Common myeloid progenitor, CD34-positive (primary cell): Measurements from ENCODE around the gene SSTR5.

Experiments
- CTCF ChIA-PET: fragments of 350-600 bp; sonication (Branson Sonifier 250); formaldehyde crosslinking; loops from one replicate; lab custom pipeline; 2021; ENCODE audit warnings: antibody characterized with exemption; lab: Charles Lee
- POLR2A ChIA-PET: fragments of 350-600 bp; sonication (Branson Sonifier 250); formaldehyde crosslinking; loops from one replicate; lab custom pipeline; 2021; ENCODE audit warnings: antibody characterized with exemption; lab: Charles Lee
- DNase-seq, 3 donors: peaks; one replicate each; pipeline versions ENCODE4 v3.0.0 to v3.0.0-alpha.2; 2013
- H3K27ac ChIP-seq, 2 experiments: 1 replicate in 1 of 2; 2 replicates in 1 of 2; pipeline ENCODE4 v1.7.0; 2013; ENCODE audit warnings: inconsistent platforms in 2 of 2, low read length in 2 of 2, mild to moderate bottlenecking in 2 of 2, low read depth in 1 of 2, moderate library complexity in 1 of 2; ENCODE audit not compliant: severe bottlenecking in 2 of 2, insufficient read depth in 1 of 2, poor library complexity in 1 of 2
- H3K27me3 ChIP-seq, 5 experiments: replicated peaks in 2 of 5; 1 replicate in 3 of 5; 2 replicates in 2 of 5; pipeline versions ENCODE4 v1.6.1 to v1.7.0; 2013; ENCODE audit warnings: low read length in 4 of 5, mild to moderate bottlenecking in 2 of 5, moderate library complexity in 2 of 5, inconsistent platforms in 1 of 5; ENCODE audit not compliant: insufficient read depth in 5 of 5, control insufficient read depth in 4 of 5
- H3K36me3 ChIP-seq, 4 experiments: 1 replicate in 2 of 4; 2 replicates in 2 of 4; pipeline versions ENCODE4 v1.6.1 to v1.7.0; 2013; ENCODE audit warnings: low read length in 3 of 4, control low read depth in 1 of 4, mild to moderate bottlenecking in 1 of 4; ENCODE audit not compliant: control insufficient read depth in 4 of 4, insufficient read depth in 4 of 4
- H3K4me1 ChIP-seq, 4 experiments: 1 replicate in 3 of 4; 2 replicates in 1 of 4; pipeline versions ENCODE4 v1.6.1 to v1.7.1; 2013; ENCODE audit warnings: low read length in 3 of 4, mild to moderate bottlenecking in 3 of 4, control low read depth in 1 of 4, inconsistent platforms in 1 of 4, moderate library complexity in 1 of 4; ENCODE audit not compliant: control insufficient read depth in 4 of 4, insufficient read depth in 4 of 4; ENCODE audit errors: control extremely low read depth in 1 of 4
- H3K4me3 ChIP-seq, 7 experiments: 1 replicate in 4 of 7; 2 replicates in 3 of 7; pipeline versions ENCODE4 v1.5.1 to v1.7.0; 2013; ENCODE audit warnings: mild to moderate bottlenecking in 7 of 7, low read length in 6 of 7, moderate library complexity in 6 of 7, inconsistent platforms in 2 of 7, low read depth in 2 of 7, control low read depth in 1 of 7; ENCODE audit not compliant: insufficient read depth in 4 of 7, control insufficient read depth in 1 of 7; ENCODE audit errors: extremely low read depth in 1 of 7
- H3K9me3 ChIP-seq, 5 experiments: 1 replicate in 4 of 5; 2 replicates in 1 of 5; pipeline versions ENCODE4 v1.6.1 to v1.7.1; 2013; ENCODE audit warnings: low read length in 4 of 5, mild to moderate bottlenecking in 2 of 5, inconsistent platforms in 1 of 5, low read depth in 1 of 5, moderate library complexity in 1 of 5; ENCODE audit not compliant: control insufficient read depth in 4 of 5, insufficient read depth in 2 of 5; ENCODE audit errors: control extremely low read depth in 1 of 5
- WGBS: methylation state at CpG from one replicate; pipeline ENCODE4 v1.1.5; 2013; ENCODE audit not compliant: insufficient coverage; 5-methylcytosine and 5-hydroxymethylcytosine counted together

The SSTR5 gene

GRCh38 chr16:1028056-1028455, 44.5 kb upstream of the SSTR5 start:
- Histone ChIP-seq H3K27me3 (peaks cover 0 to 52% (median 6%) of the 10 kb centered on the region in 5 experiments), H3K27ac (no peak overlapping the region), H3K9me3 (peaks cover 0 to under 1% (median 0%) of the 10 kb centered on the region in 5 experiments), H3K36me3 (no peaks in the 10 kb centered on the region), H3K4me1 (peaks cover 0 to 2% (median 0%) of the 10 kb centered on the region in 4 experiments), H3K4me3 (no peak overlapping the region)
- WGBS, result 75% methylated on average over 14 of the region's 15 CpGs
- POLR2A ChIA-PET, result no interaction called here
- DNase-seq, result peak in 1 of 3 donors; percentile 18
- CTCF ChIA-PET, result no interaction called here

GRCh38 chr16:1028524-1029258, 43.9 kb upstream of the SSTR5 start:
- Histone ChIP-seq H3K9me3 (peaks cover 0 to 7% (median 0%) of the 10 kb centered on the region in 5 experiments), H3K4me3 (no peak overlapping the region), H3K27me3 (peaks cover 0 to 52% (median 6%) of the 10 kb centered on the region in 5 experiments), H3K36me3 (no peaks in the 10 kb centered on the region), H3K27ac (no peak overlapping the region), H3K4me1 (peaks cover 0 to 2% (median 0%) of the 10 kb centered on the region in 4 experiments)
- POLR2A ChIA-PET, result no interaction called here
- 18% methylated on average over 35 of the region's 39 CpGs for WGBS
- CTCF ChIA-PET, result no interaction called here
- DNase-seq, result peak in 1 of 3 donors; percentile 13

- Histone ChIP-seq H3K4me3 (no peak overlapping the region), H3K27ac (no peak overlapping the region), H3K4me1 (peaks cover 0 to 2% (median 0%) of the 10 kb centered on the region in 4 experiments), H3K36me3 (no peaks in the 10 kb centered on the region), H3K9me3 (peaks cover 0 to 9% (median 0%) of the 10 kb centered on the region in 5 experiments), H3K27me3 (peaks cover 0 to 52% (median 6%) of the 10 kb centered on the region in 5 experiments)
- 68% methylated on average over 7 of the region's 14 CpGs for WGBS
- ChIA-PET POLR2A (no interaction called here), CTCF (no interaction called here)
- DNase-seq, result no peak
Measured at GRCh38 chr16:1029259-1029545, 43.3 kb upstream of the SSTR5 start.

- Histone ChIP-seq H3K36me3 (no peaks in the 10 kb centered on the region), H3K27me3 (peaks cover 0 to 48% (median 6%) of the 10 kb centered on the region in 5 experiments), H3K27ac (no peak overlapping the region), H3K4me3 (no peak overlapping the region), H3K9me3 (peaks cover 0 to 9% (median 0%) of the 10 kb centered on the region in 5 experiments), H3K4me1 (peaks cover 0 to 2% (median 0%) of the 10 kb centered on the region in 4 experiments)
- no peak for DNase-seq
- WGBS, result 61% methylated on average over 21 of the region's 26 CpGs
- ChIA-PET CTCF (no interaction called here), POLR2A (no interaction called here)
Measured at GRCh38 chr16:1030473-1030901, 42.1 kb upstream of the SSTR5 start.

GRCh38 chr16:1031666-1032065, 40.9 kb upstream of the SSTR5 start:
- no peaks in the 10 kb centered on the region for H3K36me3 ChIP-seq
- 99% methylated on average over 17 of the region's 17 CpGs for WGBS
- H3K27me3 ChIP-seq, result peaks cover 0 to 55% (median 8%) of the 10 kb centered on the region in 5 experiments
- CTCF ChIA-PET, result no interaction called here
- POLR2A ChIA-PET, result no interaction called here
- DNase-seq, result no peak
- H3K27ac ChIP-seq, result no peak overlapping the region
- H3K4me1 ChIP-seq, result peaks cover 0 to 2% (median 0%) of the 10 kb centered on the region in 4 experiments
- H3K9me3 ChIP-seq, result peaks cover 0 to 9% (median 0%) of the 10 kb centered on the region in 5 experiments
- no peak overlapping the region for H3K4me3 ChIP-seq

GRCh38 chr16:1032607-1033006, 39.9 kb upstream of the SSTR5 start:
- CTCF ChIA-PET, result no interaction called here
- POLR2A ChIA-PET, result no interaction called here
- Histone ChIP-seq H3K4me3 (no peak overlapping the region), H3K4me1 (peaks cover 0 to 2% (median 0%) of the 10 kb centered on the region in 4 experiments), H3K9me3 (peaks cover 0 to 9% (median 0%) of the 10 kb centered on the region in 5 experiments), H3K36me3 (no peaks in the 10 kb centered on the region), H3K27me3 (peaks cover 0 to 57% (median 10%) of the 10 kb centered on the region in 5 experiments), H3K27ac (no peak overlapping the region)
- WGBS, result 90% methylated on average over 2 of the region's 2 CpGs
- no peak for DNase-seq

- ChIA-PET CTCF (no interaction called here), POLR2A (no interaction called here)
- H3K9me3 ChIP-seq, result peaks cover 0 to 9% (median 0%) of the 10 kb centered on the region in 5 experiments
- no peaks in the 10 kb centered on the region for H3K36me3 ChIP-seq
- WGBS, result 100% methylated on average over 3 of the region's 3 CpGs
- no peak for DNase-seq
- no peak overlapping the region for H3K4me3 ChIP-seq
- no peak overlapping the region for H3K27ac ChIP-seq
- H3K27me3 ChIP-seq, result peaks cover 0 to 57% (median 8%) of the 10 kb centered on the region in 5 experiments
- peaks cover 0 to 2% (median 0%) of the 10 kb centered on the region in 4 experiments for H3K4me1 ChIP-seq
Measured at GRCh38 chr16:1033128-1033679, 39.3 kb upstream of the SSTR5 start.
